ENCODE measurements around the gene ARFGAP1.
"Not testable (repeated sequence)": the region's sequence is repeated elsewhere in the genome, so short reads cannot be mapped to it uniquely, and the experiment has no call there.

Gene ARFGAP1

DNA sequence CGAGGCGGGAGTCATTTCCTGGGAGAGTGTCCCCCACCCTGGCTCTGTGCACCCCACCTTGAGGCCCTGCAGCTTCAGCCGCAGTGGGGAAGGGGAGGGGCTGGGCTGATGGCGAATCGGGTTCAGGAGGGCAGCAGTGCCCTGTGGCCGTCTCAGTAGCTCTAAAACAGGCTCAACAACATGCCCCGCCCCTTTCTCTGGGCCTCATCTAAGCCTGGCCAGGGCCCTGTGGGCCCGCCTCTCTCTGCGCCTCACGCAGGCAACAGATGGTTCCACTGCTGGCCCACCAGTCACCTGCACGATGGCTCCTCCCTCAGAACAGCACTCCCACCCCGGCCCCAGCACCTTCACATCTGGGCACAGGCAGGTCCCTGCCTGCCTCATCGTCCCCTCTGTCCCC, 58.3 kb downstream of the ARFGAP1 start:
- no peak for DNase-seq (ENCODE audit: low read depth in 1 of 2, low spot score in 1 of 2)

- DNase-seq (ENCODE audit: low read depth in 1 of 2, low spot score in 1 of 2) = no peak
These were observed 59.3 kb downstream of the ARFGAP1 start for GRCh38 chr20:63331741-63332400.

GRCh38 chr20:63332488-63333240, 60.1 kb downstream of the ARFGAP1 start:
- no peak for DNase-seq (ENCODE audit: low read depth in 1 of 2, low spot score in 1 of 2)

- DNase-seq (ENCODE audit: low read depth in 1 of 2, low spot score in 1 of 2) = no peak
These were observed 60.7 kb downstream of the ARFGAP1 start for GRCh38 chr20:63333241-63333836.

- no peak for DNase-seq (ENCODE audit: low read depth in 1 of 2, low spot score in 1 of 2)
These were observed 61.7 kb downstream of the ARFGAP1 start for GRCh38 chr20:63334356-63334755.

GRCh38 chr20:63335060-63335459, 62.4 kb downstream of the ARFGAP1 start:
- DNase-seq (ENCODE audit: low read depth in 1 of 2, low spot score in 1 of 2) = not testable (repeated sequence)

DNA sequence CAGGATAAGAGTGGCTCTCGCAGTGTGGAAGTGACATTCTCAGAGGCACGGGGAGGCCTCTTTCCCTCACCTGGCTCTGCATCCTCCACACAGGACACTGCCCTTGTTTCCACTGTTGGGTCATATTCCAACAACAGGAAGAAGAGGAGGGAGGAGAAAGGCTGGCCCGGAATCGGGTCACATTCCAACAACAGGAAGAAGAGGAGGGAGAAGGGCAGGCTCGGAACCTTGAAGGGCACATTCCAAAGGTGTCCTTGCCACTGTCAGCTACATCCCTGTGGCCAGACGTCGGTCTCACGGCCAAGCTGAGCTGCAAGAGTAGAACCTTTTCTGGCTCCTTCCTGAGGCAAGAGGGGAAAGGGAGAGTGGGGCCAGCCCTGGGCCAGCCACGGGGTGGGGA, 63.1 kb downstream of the ARFGAP1 start:
- DNase-seq (ENCODE audit: low read depth in 1 of 2, low spot score in 1 of 2) = no peak

GRCh38 chr20:63336232-63336752, 63.7 kb downstream of the ARFGAP1 start:
- no peak for DNase-seq (ENCODE audit: low read depth in 1 of 2, low spot score in 1 of 2)

- no peak for DNase-seq (ENCODE audit: low read depth in 1 of 2, low spot score in 1 of 2)
These were observed 65.3 kb downstream of the ARFGAP1 start for GRCh38 chr20:63337786-63338420.

Measured in activated T-helper 1 cell treated with anti-CD3 and anti-CD28 coated beads, Interleukin-2, amount 50 U/mL, for 16 hours (primary cell).